Prostate gland (tissue), 2 donors: ENCODE data around the gene CYP2C9. TPM values are rescaled to one million over a fixed set of nuclear protein-coding genes. Genes with fewer than 3 reads are reported as not detected.

Source experiments
- DNase-seq: peaks from one replicate; pipeline ENCODE4 v3.0.0-alpha.2; 2019; ENCODE audit warnings: low spot score
- H3K27ac ChIP-seq, 2 donors: fragments of 200-600 bp; sonication (generic); 2 replicates each; pipeline ENCODE4 v1.5.1; 2017 to 2019
- H3K27me3 ChIP-seq: fragments of 200-600 bp; sonication (generic); replicated peaks from 2 replicates; pipeline ENCODE4 v1.5.1; 2019; ENCODE audit not compliant: insufficient read depth
- H3K36me3 ChIP-seq, 2 donors: fragments of 200-600 bp; sonication (generic); 1 replicate in 1 of 2; 2 replicates in 1 of 2; pipeline versions ENCODE4 v1.5.1 to v1.8.1; 2017 to 2019
- H3K4me1 ChIP-seq: fragments of 200-600 bp; sonication (generic); replicated peaks from 2 replicates; pipeline ENCODE4 v1.5.1; 2019
- H3K4me3 ChIP-seq, 2 donors: fragments of 200-600 bp; sonication (generic); 2 replicates each; pipeline ENCODE4 v1.5.1; 2017 to 2019
- H3K9me3 ChIP-seq: fragments of 200-600 bp; sonication (generic); 2 replicates; pipeline ENCODE4 v1.5.1; 2017
- CTCF ChIP-seq, 4 experiments: fragments of 200-600 bp in 2 of 4; fragments of 450-650 bp in 2 of 4; sonication (generic) in 2 of 4; IDR thresholded peaks; 1 replicate in 3 of 4; 2 replicates in 1 of 4; pipeline ENCODE4 v1.5.1; 2016 to 2019; ENCODE audit warnings: antibody characterized with exemption in 4 of 4, mild to moderate bottlenecking in 2 of 4, moderate library complexity in 2 of 4
- POLR2A ChIP-seq: fragments of 450-650 bp; IDR thresholded peaks from one replicate; pipeline ENCODE4 v1.6.1; 2016; ENCODE audit warnings: antibody characterized with exemption, mild to moderate bottlenecking
- POLR2AphosphoS5 ChIP-seq: sonication (generic); formaldehyde crosslinking; IDR thresholded peaks from one replicate; pipeline ENCODE4 v1.6.1; 2017; ENCODE audit warnings: antibody characterized with exemption
- WGBS: methylation state at CpG from one replicate; pipeline ENCODE4 v1.1.5; 2018; 5-methylcytosine and 5-hydroxymethylcytosine counted together
- intact Hi-C: fragments of 100-400 bp; cut with DNase I; formaldehyde crosslinking; loops from one replicate; pipeline ENCODE4 v1.14.2; 2022
- total RNA-seq, 2 donors: library from RNA; depleted of rRNA; stranded (reverse); fragments of >200 nt; gene quantifications; one replicate each; pipeline ENCODE4 v1.1.0, GENCODE V29; 2016

Gene CYP2C9
- total RNA-seq, 2 donors from 2014 or later: not detected

- H3K27ac ChIP-seq: no peak overlapping the region
- H3K36me3 ChIP-seq: no peaks in the 10 kb centered on the region
- no peak overlapping the region for H3K4me3 ChIP-seq
- no peaks in the 10 kb centered on the region for H3K9me3 ChIP-seq
- 44% methylated on average over 6 of the region's 6 CpGs for WGBS
- H3K27me3 ChIP-seq: no peaks in the 10 kb centered on the region
- DNase-seq: no peak
- intact Hi-C loops: no loop called here
- TF ChIP-seq POLR2A (no peak), POLR2AphosphoS5 (no peak), CTCF (IDR thresholded peaks at IDR 0.05) (no peak)
- no peaks in the 10 kb centered on the region for H3K4me1 ChIP-seq
These were observed 59.3 kb downstream of the CYP2C9 start for GRCh38 chr10:94997741-94998174.

GRCh38 chr10:95026461-95026860, 88.0 kb downstream of the CYP2C9 start:
- no peak for TF ChIP-seq CTCF (IDR thresholded peaks at IDR 0.05)
- TF ChIP-seq POLR2A: no peak
- TF ChIP-seq POLR2AphosphoS5: no peak
- intact Hi-C loops: no loop called here
- Histone ChIP-seq H3K27ac (no peak overlapping the region), H3K4me1 (no peaks in the 10 kb centered on the region), H3K4me3 (no peak overlapping the region), H3K36me3 (no peaks in the 10 kb centered on the region), H3K9me3 (no peaks in the 10 kb centered on the region), H3K27me3 (no peaks in the 10 kb centered on the region)
- WGBS: 96% methylated on average over 2 of the region's 2 CpGs
- no peak for DNase-seq

- TF ChIP-seq POLR2AphosphoS5 (no peak), CTCF (IDR thresholded peaks at IDR 0.05) (no peak), POLR2A (no peak)
- Histone ChIP-seq H3K9me3 (no peaks in the 10 kb centered on the region), H3K27ac (no peak overlapping the region), H3K27me3 (no peaks in the 10 kb centered on the region), H3K36me3 (no peaks in the 10 kb centered on the region), H3K4me3 (no peak overlapping the region), H3K4me1 (no peaks in the 10 kb centered on the region)
- DNase-seq: no peak
- intact Hi-C loops: no loop called here
These were observed 93.2 kb downstream of the CYP2C9 start for GRCh38 chr10:95031656-95032055.

GRCh38 chr10:95034401-95034800, 95.9 kb downstream of the CYP2C9 start:
- Histone ChIP-seq H3K9me3 (no peaks in the 10 kb centered on the region), H3K27ac (no peak overlapping the region), H3K27me3 (no peaks in the 10 kb centered on the region), H3K4me1 (no peaks in the 10 kb centered on the region), H3K36me3 (no peaks in the 10 kb centered on the region), H3K4me3 (no peak overlapping the region)
- no peak for DNase-seq
- TF ChIP-seq CTCF (IDR thresholded peaks at IDR 0.05): no peak
- TF ChIP-seq POLR2A: no peak
- TF ChIP-seq POLR2AphosphoS5: no peak
- intact Hi-C loops: no loop called here
- WGBS: 78% methylated on average over 4 of the region's 4 CpGs

GRCh38 chr10:95035332-95036295, 97.2 kb downstream of the CYP2C9 start:
- H3K4me3 ChIP-seq: no peak overlapping the region
- intact Hi-C loops: no loop called here
- TF ChIP-seq POLR2AphosphoS5 (no peak), CTCF (IDR thresholded peaks at IDR 0.05) (no peak), POLR2A (no peak)
- no peak overlapping the region for H3K27ac ChIP-seq
- no peaks in the 10 kb centered on the region for H3K36me3 ChIP-seq
- no peaks in the 10 kb centered on the region for H3K27me3 ChIP-seq
- DNase-seq: no peak
- H3K9me3 ChIP-seq: no peaks in the 10 kb centered on the region
- 54% methylated on average over 4 of the region's 4 CpGs for WGBS
- no peaks in the 10 kb centered on the region for H3K4me1 ChIP-seq
